Measurements from ENCODE around the gene PARVG.

- TF ChIP-seq CTCF (IDR thresholded peaks at IDR 0.05) (no peak), POLR2A (IDR thresholded peaks at IDR 0.05) (no peak), EP300 (IDR thresholded peaks at IDR 0.05; ENCODE audit: low read depth) (no peak), POLR2AphosphoS5 (IDR thresholded peaks at IDR 0.05) (no peak)
These were observed 76.1 kb downstream of the PARVG start for GRCh38 chr22:44256556-44257485.
